Dendritic cell treated with granulocyte-macrophage colony-stimulating factor and Interleukin-4, amounts not matched to agents 40 ng/mL and 50 ng/mL, for 4 days (primary cell): ENCODE results near the gene NEK11.
A peak's percentile ranks its signal among the peaks of the same experiment; 100 is the strongest.
"Not testable (repeated sequence)": the region's sequence is repeated elsewhere in the genome, so short reads cannot be mapped to it uniquely, and the experiment has no call there.

ENCODE experiments used
- H3K27ac Mint-ChIP-seq: one replicate; pipeline ENCODE4 v1.8.0; 2022; ENCODE audit warnings: mild to moderate bottlenecking, mixed read lengths
- H3K27me3 Mint-ChIP-seq: one replicate; pipeline ENCODE4 v1.8.0; 2022; ENCODE audit warnings: mild to moderate bottlenecking, mixed read lengths
- H3K36me3 Mint-ChIP-seq: one replicate; pipeline ENCODE4 v1.8.0; 2022; ENCODE audit warnings: low read depth, mixed read lengths
- H3K4me1 Mint-ChIP-seq: one replicate; pipeline ENCODE4 v1.8.0; 2022; ENCODE audit warnings: low read depth, mixed read lengths
- H3K4me3 Mint-ChIP-seq: one replicate; pipeline ENCODE4 v1.8.0; 2022; ENCODE audit warnings: mild to moderate bottlenecking, moderate library complexity, mixed read lengths
- H3K9me3 Mint-ChIP-seq: one replicate; pipeline ENCODE4 v1.8.0; 2022; ENCODE audit warnings: mixed read lengths
- intact Hi-C: fragments of 100-400 bp; cut with micrococcal nuclease; formaldehyde crosslinking; loops from one replicate; pipeline ENCODE4 v1.15.0; 2022

NEK11 gene

GRCh38 chr3:131020122-131020693 lies 6.5 kb upstream of the NEK11 start:
- Mint-ChIP-seq H3K27ac (no peak overlapping the region), H3K36me3 (peaks cover 47% of the 10 kb centered on the region), H3K27me3 (no peaks in the 10 kb centered on the region), H3K4me1 (peaks cover 36% of the 10 kb centered on the region), H3K4me3 (peak overlapping the region; percentile 20), H3K9me3 (no peaks in the 10 kb centered on the region)
- intact Hi-C loops = loop anchor here (10.0 kb wide), 1 partner anchor 345 kb away; no protein-coding TSS in a partner anchor

- Mint-ChIP-seq H3K9me3 (no peaks in the 10 kb centered on the region), H3K36me3 (peaks cover 20% of the 10 kb centered on the region), H3K4me3 (peak overlapping the region; percentile 86), H3K27me3 (no peaks in the 10 kb centered on the region), H3K27ac (peak overlapping the region; percentile 96), H3K4me1 (peaks cover 48% of the 10 kb centered on the region)
- intact Hi-C loops = loop anchor here (5.0 to 10.0 kb wide), 2 partner anchors 339 to 477 kb away; partner anchors contain the start of gene MRPL3
These were observed 1.1 kb upstream of the NEK11 start for GRCh38 chr3:131025539-131025938.

GRCh38 chr3:131028844-131029243 lies 2.2 kb downstream of the NEK11 start:
- Mint-ChIP-seq H3K36me3 (peaks cover 13% of the 10 kb centered on the region), H3K4me3 (no peak overlapping the region), H3K27me3 (no peaks in the 10 kb centered on the region), H3K9me3 (no peaks in the 10 kb centered on the region), H3K4me1 (peaks cover 33% of the 10 kb centered on the region), H3K27ac (peak overlapping the region; percentile 57)
- intact Hi-C loops = loop anchor here (5.0 to 10.0 kb wide), 2 partner anchors 336 to 473 kb away; partner anchors contain the start of gene MRPL3

- no peaks in the 10 kb centered on the region for H3K27me3 Mint-ChIP-seq
- no peak overlapping the region for H3K4me3 Mint-ChIP-seq
- no peak overlapping the region for H3K27ac Mint-ChIP-seq
- peaks cover 11% of the 10 kb centered on the region for H3K4me1 Mint-ChIP-seq
- no peaks in the 10 kb centered on the region for H3K9me3 Mint-ChIP-seq
- intact Hi-C loops = loop anchor here (2.0 kb wide), 1 partner anchor 999 kb away; no protein-coding TSS in a partner anchor
- no peaks in the 10 kb centered on the region for H3K36me3 Mint-ChIP-seq
These were observed 5.0 kb downstream of the NEK11 start for GRCh38 chr3:131031660-131032059.

GRCh38 chr3:131033480-131034080 lies 6.9 kb downstream of the NEK11 start:
- intact Hi-C loops = loop anchor here (2.0 kb wide), 1 partner anchor 997 kb away; no protein-coding TSS in a partner anchor
- H3K4me3 Mint-ChIP-seq = no peak overlapping the region
- H3K9me3 Mint-ChIP-seq = no peaks in the 10 kb centered on the region
- H3K36me3 Mint-ChIP-seq = no peaks in the 10 kb centered on the region
- no peak overlapping the region for H3K27ac Mint-ChIP-seq
- peaks cover 5% of the 10 kb centered on the region for H3K4me1 Mint-ChIP-seq
- H3K27me3 Mint-ChIP-seq = no peaks in the 10 kb centered on the region

- no peak overlapping the region for H3K27ac Mint-ChIP-seq
- no peaks in the 10 kb centered on the region for H3K36me3 Mint-ChIP-seq
- intact Hi-C loops = no loop called here
- H3K4me1 Mint-ChIP-seq = no peaks in the 10 kb centered on the region
- H3K9me3 Mint-ChIP-seq = no peaks in the 10 kb centered on the region
- no peak overlapping the region for H3K4me3 Mint-ChIP-seq
- H3K27me3 Mint-ChIP-seq = no peaks in the 10 kb centered on the region
These were observed 9.6 kb downstream of the NEK11 start for GRCh38 chr3:131036200-131036816.

GRCh38 chr3:131036986-131037385 lies 10.3 kb downstream of the NEK11 start:
- no peak overlapping the region for H3K4me3 Mint-ChIP-seq
- H3K27me3 Mint-ChIP-seq = no peaks in the 10 kb centered on the region

GRCh38 chr3:131038326-131038725 lies 11.6 kb downstream of the NEK11 start:
- Mint-ChIP-seq H3K9me3 (no peaks in the 10 kb centered on the region), H3K27ac (no peak overlapping the region), H3K4me1 (no peaks in the 10 kb centered on the region), H3K36me3 (no peaks in the 10 kb centered on the region), H3K27me3 (no peaks in the 10 kb centered on the region), H3K4me3 (no peak overlapping the region)
- intact Hi-C loops = no loop called here

More at GRCh38 chr3:131036986-131037385, 10.3 kb downstream of the NEK11 start:
- H3K9me3 Mint-ChIP-seq = no peaks in the 10 kb centered on the region
- no peaks in the 10 kb centered on the region for H3K36me3 Mint-ChIP-seq
- intact Hi-C loops = no loop called here
- no peaks in the 10 kb centered on the region for H3K4me1 Mint-ChIP-seq
- no peak overlapping the region for H3K27ac Mint-ChIP-seq

- H3K36me3 Mint-ChIP-seq, H3K9me3 Mint-ChIP-seq, H3K4me3 Mint-ChIP-seq, H3K4me1 Mint-ChIP-seq, intact Hi-C loops, H3K27ac Mint-ChIP-seq, H3K27me3 Mint-ChIP-seq: not testable (repeated sequence)
These were observed 15.8 kb downstream of the NEK11 start for GRCh38 chr3:131042271-131042985.

- Mint-ChIP-seq H3K27me3 (peaks cover 2% of the 10 kb centered on the region), H3K4me3 (no peak overlapping the region), H3K4me1 (no peaks in the 10 kb centered on the region), H3K27ac (no peak overlapping the region), H3K9me3 (no peaks in the 10 kb centered on the region), H3K36me3 (no peaks in the 10 kb centered on the region)
- intact Hi-C loops = no loop called here
These were observed 20.9 kb downstream of the NEK11 start for GRCh38 chr3:131047582-131047981.

GRCh38 chr3:131048030-131048429 lies 21.4 kb downstream of the NEK11 start:
- Mint-ChIP-seq H3K27me3 (peaks cover 2% of the 10 kb centered on the region), H3K9me3 (no peaks in the 10 kb centered on the region), H3K27ac (no peak overlapping the region), H3K36me3 (no peaks in the 10 kb centered on the region), H3K4me3 (no peak overlapping the region), H3K4me1 (no peaks in the 10 kb centered on the region)
- intact Hi-C loops = no loop called here

- Mint-ChIP-seq H3K4me1 (no peaks in the 10 kb centered on the region), H3K9me3 (no peaks in the 10 kb centered on the region), H3K27me3 (no peaks in the 10 kb centered on the region), H3K36me3 (no peaks in the 10 kb centered on the region), H3K4me3 (no peak overlapping the region), H3K27ac (no peak overlapping the region)
- intact Hi-C loops = no loop called here
These were observed 23.3 kb downstream of the NEK11 start for GRCh38 chr3:131050001-131050400.

- intact Hi-C loops = no loop called here
- H3K27ac Mint-ChIP-seq = no peak overlapping the region
- H3K27me3 Mint-ChIP-seq = no peaks in the 10 kb centered on the region
- H3K4me1 Mint-ChIP-seq = no peaks in the 10 kb centered on the region
- H3K36me3 Mint-ChIP-seq = no peaks in the 10 kb centered on the region
- H3K4me3 Mint-ChIP-seq = no peak overlapping the region
- H3K9me3 Mint-ChIP-seq = no peaks in the 10 kb centered on the region
These were observed 26.6 kb downstream of the NEK11 start for GRCh38 chr3:131053043-131053859.
